HepG2 (cell line): ENCODE results near the gene MPP1. TPM values are rescaled to one million over a fixed set of nuclear protein-coding genes. Genes with fewer than 3 reads are reported as not detected.

Experiments used
- ATAC-seq: fragments of 200-7000 bp; cut with Tn5 transposase; 3 replicates; pipeline ENCODE4 v1.9.1; 2020; ENCODE audit warnings: mild to moderate bottlenecking, moderate library complexity
- BruUV-seq: library from RNA; stranded (reverse); fragments of 400-500 nt; replicated peaks from 2 replicates; lab custom pipeline; 2021; lab: Mats Ljungman, UMichigan
- CTCF ChIA-PET: fragments of 300-600 bp; formaldehyde crosslinking; extraction: SDS; loops from one replicate; lab custom pipeline; 2021; ENCODE audit warnings: low total read pairs, inconsistent platforms, low intra/inter-chr PET ratio; lab: Yijun Ruan, JAX
- POLR2A ChIA-PET: fragments of 350-600 bp; sonication (Branson Sonifier 250); formaldehyde crosslinking; loops from one replicate; lab custom pipeline; 2020; ENCODE audit warnings: antibody characterized with exemption, inconsistent platforms; lab: Yijun Ruan, JAX
- DNase-seq: peaks from one replicate; pipeline ENCODE4 v3.0.0-alpha.2; 2015; ENCODE audit warnings: low spot score
- FAIRE-seq: peaks from 3 replicates; lab custom pipeline; 2011; peaks lifted over from hg19 to GRCh38; lab: Jason Lieb, UNC
- H2AFZ ChIP-seq: one replicate; pipeline ENCODE4 v1.6.1; 2011; ENCODE audit warnings: low read length, inconsistent platforms
- H3K27ac ChIP-seq: fragments of 300-600 bp; 3 replicates; pipeline ENCODE4 v1.8.0; 2011; ENCODE audit warnings: mixed run types, mild to moderate bottlenecking, mixed read lengths, low read length, inconsistent platforms; ENCODE audit not compliant: insufficient read depth; ENCODE audit errors: extremely low read length
- H3K27me3 ChIP-seq, 2 experiments: fragments of 200-600 bp in 1 of 2; 2 replicates in 1 of 2; 3 replicates in 1 of 2; pipeline versions ENCODE4 v1.6.0 to v1.8.0; 2011; ENCODE audit warnings: low read length in 2 of 2, mild to moderate bottlenecking in 2 of 2, moderate library complexity in 2 of 2, inconsistent platforms in 1 of 2; ENCODE audit not compliant: insufficient read depth in 2 of 2, control insufficient read depth in 1 of 2
- H3K36me3 ChIP-seq, 2 experiments: fragments of 200-600 bp in 1 of 2; replicated peaks in 1 of 2; 2 replicates in 1 of 2; 3 replicates in 1 of 2; pipeline versions ENCODE4 v1.5.1 to v1.8.0; 2011; ENCODE audit warnings: low read length in 2 of 2, inconsistent platforms in 1 of 2; ENCODE audit not compliant: insufficient read depth in 2 of 2, control insufficient read depth in 1 of 2
- H3K4me1 ChIP-seq: 2 replicates; pipeline ENCODE4 v1.5.1; 2012; ENCODE audit warnings: low read length, inconsistent platforms; ENCODE audit not compliant: insufficient read depth
- H3K4me2 ChIP-seq: 2 replicates; pipeline ENCODE4 v1.6.0; 2011; ENCODE audit warnings: low read depth, low read length, inconsistent platforms
- H3K4me3 ChIP-seq, 3 experiments: fragments of 200-600 bp in 1 of 3; sonication (generic), shearing (Covaris generic) in 1 of 3; replicated peaks in 1 of 3; 2 replicates each; pipeline ENCODE4 v1.5.1; 2011 to 2016; ENCODE audit warnings: low read length in 3 of 3, inconsistent platforms in 2 of 3, low read depth in 2 of 3, mild to moderate bottlenecking in 2 of 3, control low read depth in 1 of 3, mixed read lengths in 1 of 3; ENCODE audit not compliant: insufficient read depth in 1 of 3
- H3K79me2 ChIP-seq: one replicate; pipeline ENCODE4 v1.6.1; 2011; ENCODE audit warnings: low read length, inconsistent platforms; ENCODE audit not compliant: insufficient read depth
- H3K9ac ChIP-seq: 2 replicates; pipeline ENCODE4 v1.6.0; 2011; ENCODE audit warnings: mild to moderate bottlenecking, low read depth, low read length, inconsistent platforms; ENCODE audit not compliant: insufficient read depth
- H3K9me3 ChIP-seq: 2 replicates; pipeline ENCODE4 v1.5.1; 2012; ENCODE audit warnings: mild to moderate bottlenecking, low read length
- H4K20me1 ChIP-seq: 2 replicates; pipeline ENCODE4 v1.6.0; 2011; ENCODE audit warnings: inconsistent platforms, mild to moderate bottlenecking, low read length, moderate library complexity; ENCODE audit not compliant: insufficient read depth
- ARNTL ChIP-seq: sonication (generic); formaldehyde crosslinking; IDR thresholded peaks from 2 replicates; pipeline ENCODE4 v1.4.0; 2020; ENCODE audit warnings: mild to moderate bottlenecking, missing genetic modification reagents
- ATM ChIP-seq: fragments of 450-650 bp; IDR thresholded peaks from 2 replicates; pipeline ENCODE4 v1.7.1; 2017; ENCODE audit warnings: mild to moderate bottlenecking, borderline replicate concordance
- CENPT ChIP-seq: sonication (generic); formaldehyde crosslinking; IDR thresholded peaks from 2 replicates; pipeline ENCODE4 v1.8.0; 2022; ENCODE audit warnings: low read depth, mild to moderate bottlenecking, moderate library complexity, missing genetic modification reagents
- HCFC1 ChIP-seq: fragments of 150-350 bp; IDR thresholded peaks from 2 replicates; pipeline ENCODE4 v1.6.1; 2014; ENCODE audit warnings: low read depth, low read length
- HOXA3 ChIP-seq: sonication (generic); formaldehyde crosslinking; IDR thresholded peaks from 2 replicates; pipeline ENCODE4 v1.5.0; 2020; ENCODE audit warnings: missing genetic modification reagents
- HOXA7 ChIP-seq: sonication (generic); formaldehyde crosslinking; IDR thresholded peaks from 2 replicates; pipeline ENCODE4 v1.8.1; 2022; ENCODE audit warnings: mild to moderate bottlenecking, missing genetic modification reagents, moderate library complexity
- JARID2 ChIP-seq: sonication (generic); formaldehyde crosslinking; IDR thresholded peaks from 2 replicates; pipeline ENCODE4 v1.8.1; 2023; ENCODE audit warnings: missing genetic modification reagents, inconsistent platforms; ENCODE audit not compliant: insufficient replicate concordance
- MAZ ChIP-seq, 2 experiments: sonication (generic) in 1 of 2; formaldehyde crosslinking in 1 of 2; IDR thresholded peaks; 2 replicates each; pipeline versions ENCODE4 v1.5.0 to v1.6.1; 2012 to 2020; ENCODE audit warnings: low read depth in 2 of 2, mild to moderate bottlenecking in 2 of 2, borderline replicate concordance in 1 of 2, improper control_type of control experiment in 1 of 2, low read length in 1 of 2, missing genetic modification reagents in 1 of 2, moderate library complexity in 1 of 2
- PAF1 ChIP-seq: IDR thresholded peaks from 2 replicates; pipeline ENCODE4 v1.6.1; 2016; ENCODE audit warnings: missing genetic modification reagents, missing compliant biosample characterization
- PTBP1 ChIP-seq: fragments of 200-400 bp; formaldehyde crosslinking; IDR thresholded peaks from 2 replicates; pipeline ENCODE4 v1.6.1; 2018; ENCODE audit warnings: low read length, low read depth; ENCODE audit not compliant: poor library complexity, severe bottlenecking
- RORA ChIP-seq: sonication (generic); formaldehyde crosslinking; IDR thresholded peaks from 2 replicates; pipeline ENCODE4 v1.5.0; 2020; ENCODE audit warnings: mild to moderate bottlenecking, missing genetic modification reagents, moderate library complexity
- SOX5 ChIP-seq: IDR thresholded peaks from 2 replicates; pipeline ENCODE4 v1.6.1; 2016; ENCODE audit warnings: borderline replicate concordance
- SPEN ChIP-seq: sonication (generic); formaldehyde crosslinking; IDR thresholded peaks from 2 replicates; pipeline ENCODE4 v1.5.1; 2020; ENCODE audit warnings: low read depth, mild to moderate bottlenecking, missing genetic modification reagents
- TGIF2 ChIP-seq: IDR thresholded peaks from 2 replicates; pipeline ENCODE4 v1.6.1; 2016; ENCODE audit warnings: control low read depth, missing compliant biosample characterization
- TP53 ChIP-seq: sonication (generic); formaldehyde crosslinking; conservative IDR thresholded peaks from 2 replicates; pipeline ENCODE4 v1.4.0; 2020; ENCODE audit warnings: missing genetic modification reagents
- YEATS4 ChIP-seq: sonication (generic); formaldehyde crosslinking; IDR thresholded peaks from 2 replicates; pipeline ENCODE4 v1.4.0; 2020; ENCODE audit warnings: missing genetic modification reagents, borderline replicate concordance
- ZFP41 ChIP-seq: sonication (generic); formaldehyde crosslinking; IDR thresholded peaks from 2 replicates; pipeline ENCODE4 v1.4.0; 2020; ENCODE audit warnings: mild to moderate bottlenecking, missing genetic modification reagents, borderline replicate concordance
- ZNF136 ChIP-seq: sonication (generic); formaldehyde crosslinking; IDR thresholded peaks from 2 replicates; pipeline ENCODE4 v1.8.1; 2022; ENCODE audit warnings: low read depth, mild to moderate bottlenecking, moderate library complexity, missing genetic modification reagents
- ZNF274 ChIP-seq: sonication (generic); formaldehyde crosslinking; IDR thresholded peaks from 2 replicates; pipeline ENCODE4 v1.5.1; 2020; ENCODE audit warnings: mild to moderate bottlenecking, missing genetic modification reagents
- ZNF331 ChIP-seq: sonication (generic); formaldehyde crosslinking; IDR thresholded peaks from 2 replicates; pipeline ENCODE4 v1.4.0; 2020; ENCODE audit warnings: missing genetic modification reagents
- ZNF33A ChIP-seq: sonication (generic); formaldehyde crosslinking; IDR thresholded peaks from 2 replicates; pipeline ENCODE4 v1.5.1; 2020; ENCODE audit warnings: missing genetic modification reagents, mild to moderate bottlenecking, moderate library complexity, borderline replicate concordance
- ZNF44 ChIP-seq: sonication (generic); formaldehyde crosslinking; IDR thresholded peaks from 2 replicates; pipeline ENCODE4 v1.5.1; 2020; ENCODE audit warnings: mild to moderate bottlenecking, missing genetic modification reagents
- ZNF460 ChIP-seq: sonication (generic); formaldehyde crosslinking; IDR thresholded peaks from 2 replicates; pipeline ENCODE4 v1.5.1; 2020; ENCODE audit warnings: missing genetic modification reagents, mild to moderate bottlenecking, borderline replicate concordance
- ZNF510 ChIP-seq: sonication (generic); formaldehyde crosslinking; IDR thresholded peaks from 2 replicates; pipeline ENCODE4 v1.4.0; 2020; ENCODE audit warnings: low read depth, mild to moderate bottlenecking, missing genetic modification reagents
- ZNF678 ChIP-seq: sonication (generic); formaldehyde crosslinking; IDR thresholded peaks from 2 replicates; pipeline ENCODE4 v1.4.0; 2020; ENCODE audit warnings: mild to moderate bottlenecking, missing genetic modification reagents
- WGBS: methylation state at CpG from one replicate; pipeline ENCODE4 v1.1.6; 2017; ENCODE audit warnings: low lambda C conversion rate; 5-methylcytosine and 5-hydroxymethylcytosine counted together
- in situ Hi-C: cut with HindIII; loops from 2 replicates; pipeline ENCODE4 v1.10.0; 2017; ENCODE audit warnings: low pct_unique_long_range_greater_than_20kb; ENCODE audit not compliant: extremely low pct_ligation_motif_present
- intact Hi-C: fragments of 100-400 bp; cut with micrococcal nuclease; formaldehyde crosslinking; loops from one replicate; pipeline ENCODE4 v1.10.0; 2022; ENCODE audit not compliant: unreplicated experiment
- polyA plus RNA-seq, 8 experiments: library from polyadenylated mRNA; depleted of rRNA in 3 of 8; stranded (reverse) in 7 of 8; unstranded in 1 of 8; fragments of >200 nt; fragmentation: Illumina TruSeq in 4 of 8; extraction: Trizol in 4 of 8; gene quantifications; 2 replicates each; pipeline versions ENCODE4 v1.2.1 to v1.2.3, GENCODE V29; 2011 to 2016; ENCODE audit warnings: low read depth in 4 of 8, missing spikeins in 1 of 8, mixed read lengths in 1 of 8; ENCODE audit not compliant: insufficient read depth in 1 of 8
- total RNA-seq, 5 experiments: library from RNA; depleted of rRNA; stranded (reverse); fragments of >200 nt; fragmentation: Illumina TruSeq; extraction: Trizol; gene quantifications; 2 replicates each; pipeline ENCODE4 v1.2.3, GENCODE V29; 2016; ENCODE audit warnings: low read depth in 1 of 5
- TF ChIP-seq, protein P1 (sequence below): sonication (generic); formaldehyde crosslinking; IDR thresholded peaks from 2 replicates; pipeline ENCODE4 v1.5.0; 2020; ENCODE audit warnings: missing genetic modification reagents

MPP1 gene
- total and polyA plus RNA-seq, 2 of the 13 experiments (the other 11 are each of a cell fraction or from before 2014, with no cell fraction given), result 7.8 to 8.1 TPM

DNA sequence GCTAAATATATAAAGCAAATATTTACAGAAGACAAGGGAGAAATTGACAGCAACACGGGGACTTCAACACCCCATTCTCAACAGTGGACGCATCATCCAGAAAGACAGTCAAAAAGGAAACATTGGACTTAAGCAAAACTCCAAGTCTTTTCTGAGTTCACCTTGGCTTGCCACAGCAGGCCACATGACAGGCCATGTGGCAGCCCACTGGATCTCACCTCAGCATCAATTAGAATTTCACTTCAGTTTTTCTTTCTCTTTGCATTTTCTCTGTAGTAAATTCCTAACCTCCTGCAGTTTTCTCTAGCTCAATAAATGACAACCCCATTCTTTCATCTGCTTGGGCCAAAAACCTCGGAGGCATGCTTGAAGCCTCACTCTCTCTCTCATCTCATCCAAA is 16.7 kb upstream of the MPP1 start:
- ATAC-seq, result no peak

DNA sequence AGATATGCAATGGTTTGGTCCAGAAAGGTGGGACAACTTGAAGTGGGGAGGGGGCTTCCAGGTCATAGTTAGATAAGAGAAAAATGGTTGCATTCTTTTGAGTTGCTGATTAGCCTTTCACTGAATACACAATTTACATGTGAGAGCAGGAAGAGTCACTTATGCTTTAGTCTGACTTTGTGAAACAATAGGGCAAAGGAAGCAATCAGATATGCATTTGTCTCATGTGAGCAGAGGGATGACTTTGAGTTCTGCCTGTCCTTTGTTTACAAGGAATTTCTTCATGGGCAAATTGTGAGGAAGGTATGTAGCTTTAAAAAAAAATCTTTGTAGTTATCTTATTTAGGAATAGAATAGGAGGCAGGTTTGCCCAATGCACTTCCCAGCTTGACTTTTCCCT is 16.2 kb upstream of the MPP1 start:
- Histone ChIP-seq H3K27me3 (no peaks in the 10 kb centered on the region), H3K9me3 (no peaks in the 10 kb centered on the region), H3K4me3 (no peak overlapping the region), H3K4me1 (peaks cover 8% of the 10 kb centered on the region), H3K79me2 (no peaks in the 10 kb centered on the region), H3K36me3 (no peaks in the 10 kb centered on the region), H3K9ac (no peak overlapping the region), H4K20me1 (no peaks in the 10 kb centered on the region), H2AFZ (no peak overlapping the region), H3K4me2 (no peak overlapping the region), H3K27ac (no peak overlapping the region)
- ATAC-seq, result no peak
- no peak for FAIRE-seq
- no TSS peak for BruUV-seq
- ChIA-PET CTCF (no interaction called here), POLR2A (interaction anchor here (1.3 kb wide), 1 partner anchor 21 kb away, joined by 3 read pairs; no protein-coding TSS in a partner anchor)
- in situ Hi-C loops (no loop called here), intact Hi-C loops (no loop called here)
- no peak for DNase-seq
- TF ChIP-seq PAF1 (CRISPR knock-in tag) (no peak), ATM (no peak), SOX5 (no peak), ZNF510 (CRISPR knock-in tag) (no peak), ZNF331 (CRISPR knock-in tag) (no peak), RORA (CRISPR knock-in tag) (no peak), ZNF678 (CRISPR knock-in tag) (no peak), HOXA7 (CRISPR knock-in tag) (no peak), PTBP1 (no peak)

More for the DNA sequence above, 16.7 kb upstream of the MPP1 start:
- 24% methylated on average over 3 of the region's 3 CpGs for WGBS
- intact Hi-C loops (no loop called here), in situ Hi-C loops (no loop called here)
- no peak overlapping the region for H3K9ac ChIP-seq
- H3K9me3 ChIP-seq, result no peaks in the 10 kb centered on the region
- no peak overlapping the region for H3K4me3 ChIP-seq
- H3K27me3 ChIP-seq, result no peaks in the 10 kb centered on the region
- no peak overlapping the region for H2AFZ ChIP-seq
- DNase-seq (no peak), FAIRE-seq (no peak)
- no peaks in the 10 kb centered on the region for H3K36me3 ChIP-seq
- BruUV-seq, result no TSS peak
- no peak overlapping the region for H3K4me2 ChIP-seq
- H3K27ac ChIP-seq, result no peak overlapping the region
- no peaks in the 10 kb centered on the region for H3K79me2 ChIP-seq
- TF ChIP-seq HCFC1 (no peak), SPEN (CRISPR knock-in tag) (no peak), CENPT (no peak), ZNF460 (CRISPR knock-in tag) (no peak), ZNF136 (CRISPR knock-in tag) (no peak), TGIF2 (CRISPR knock-in tag) (no peak), ZNF274 (no peak), HOXA3 (CRISPR knock-in tag) (no peak), ZNF44 (CRISPR knock-in tag) (no peak), ZNF33A (CRISPR knock-in tag) (no peak), MAZ (IDR thresholded peaks at IDR 0.05; ENCODE audit: borderline replicate concordance, low read depth, low read length) (no peak), MAZ (CRISPR knock-in tag; IDR thresholded peaks at IDR 0.05; ENCODE audit: low read depth) (no peak), ARNTL (no peak), YEATS4 (CRISPR knock-in tag) (no peak), JARID2 (no peak), TP53 (no peak), ZFP41 (no peak)
- TF ChIP-seq, protein P1, sequence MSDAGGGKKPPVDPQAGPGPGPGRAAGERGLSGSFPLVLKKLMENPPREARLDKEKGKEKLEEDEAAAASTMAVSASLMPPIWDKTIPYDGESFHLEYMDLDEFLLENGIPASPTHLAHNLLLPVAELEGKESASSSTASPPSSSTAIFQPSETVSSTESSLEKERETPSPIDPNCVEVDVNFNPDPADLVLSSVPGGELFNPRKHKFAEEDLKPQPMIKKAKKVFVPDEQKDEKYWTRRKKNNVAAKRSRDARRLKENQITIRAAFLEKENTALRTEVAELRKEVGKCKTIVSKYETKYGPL (CRISPR knock-in tag), result no peak
- H3K4me1 ChIP-seq, result peaks cover 8% of the 10 kb centered on the region
- ChIA-PET POLR2A (interaction anchor here (1.3 kb wide), 1 partner anchor 22 kb away, joined by 3 read pairs; no protein-coding TSS in a partner anchor), CTCF (no interaction called here)
- H4K20me1 ChIP-seq, result no peaks in the 10 kb centered on the region
